ENCODE results near the gene GNRH2. TPM values are rescaled to one million over a fixed set of nuclear protein-coding genes. Genes with fewer than 3 reads are reported as not detected.
"Not testable (repeated sequence)": the region's sequence is repeated elsewhere in the genome, so short reads cannot be mapped to it uniquely, and the experiment has no call there.

Gene GNRH2
- total and polyA plus RNA-seq, 10 of the 15 experiments (the other 5 are each of a cell fraction or from before 2014, with no cell fraction given): 0.12 to 0.85 (median 0.31) TPM; not detected in 7

DNA sequence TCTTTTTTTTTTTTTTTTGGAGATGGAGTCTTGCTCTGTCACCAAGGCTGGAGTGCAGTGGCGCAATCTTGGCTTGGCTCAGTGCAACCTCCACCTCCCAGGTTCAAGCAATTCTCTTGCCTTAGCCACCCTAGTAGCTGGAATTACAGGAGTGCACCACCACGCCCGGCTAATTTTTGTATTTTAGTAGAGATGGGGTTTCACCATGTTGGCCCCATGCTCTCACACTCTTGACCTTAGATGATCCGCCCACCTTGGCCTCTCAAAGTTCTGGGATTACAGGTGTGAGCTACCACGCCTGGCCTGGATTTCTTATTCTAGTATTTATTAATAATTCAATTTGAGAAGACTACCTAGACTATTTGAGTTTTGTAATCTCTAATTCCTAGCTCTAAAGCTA is 28.1 kb upstream of the GNRH2 start:
- H2AFZ ChIP-seq (ENCODE audit: control insufficient read depth, low read depth, low read length); DNase-seq (ENCODE audit: low read depth, low spot score); intact Hi-C loops (cut with micrococcal nuclease; ENCODE audit: unreplicated experiment); BruUV-seq (replicated peaks); H3K4me1 ChIP-seq (ENCODE audit: control insufficient read depth, insufficient read depth, low read length); in situ Hi-C loops (cut with MboI); H3K36me3 ChIP-seq (ENCODE audit: control insufficient read depth in 2 of 2, insufficient read depth in 2 of 2, low read length in 1 of 2); H3K79me2 ChIP-seq (ENCODE audit: control insufficient read depth, insufficient read depth, low read length); ATAC-seq; H3K4me3 ChIP-seq; H3K9me3 ChIP-seq (replicated peaks; ENCODE audit: control insufficient read depth, insufficient read depth, low read length); H4K20me1 ChIP-seq (ENCODE audit: control insufficient read depth, insufficient read depth); FAIRE-seq; H3K4me2 ChIP-seq (ENCODE audit: control insufficient read depth, insufficient read depth); H3K27me3 ChIP-seq (replicated peaks in 1 of 2; ENCODE audit: control insufficient read depth in 2 of 2, insufficient read depth in 2 of 2, low read length in 1 of 2); H3K27ac ChIP-seq (ENCODE audit: control insufficient read depth, insufficient read depth); H3K9ac ChIP-seq (ENCODE audit: control insufficient read depth, insufficient read depth, low read length): not testable (repeated sequence)
- POLR2A ChIA-PET: interaction anchor here (0.7 kb wide), 1 partner anchor 275 kb away, joined by 5 read pairs; no protein-coding TSS in a partner anchor
- RAD21 ChIA-PET (ENCODE audit: unreplicated experiment): interaction anchor here (0.9 kb wide), 1 partner anchor 14 kb away, joined by 3 read pairs; no protein-coding TSS in a partner anchor
- CTCF ChIA-PET: interaction anchor here (1.0 to 1.3 kb wide), 2 partner anchors 15 to 203 kb away, joined by 4 to 6 read pairs; no protein-coding TSS in a partner anchor
- SMC1A ChIA-PET (ENCODE audit: uncharacterized antibody, unreplicated experiment): interaction anchor here (1.3 kb wide), 1 partner anchor 14 kb away, joined by 5 read pairs; no protein-coding TSS in a partner anchor
- 79% methylated on average over 4 of the region's 5 CpGs for WGBS (ENCODE audit: insufficient coverage, insufficient replicate concordance, low lambda C conversion rate, missing lambda C conversion rate)

DNA sequence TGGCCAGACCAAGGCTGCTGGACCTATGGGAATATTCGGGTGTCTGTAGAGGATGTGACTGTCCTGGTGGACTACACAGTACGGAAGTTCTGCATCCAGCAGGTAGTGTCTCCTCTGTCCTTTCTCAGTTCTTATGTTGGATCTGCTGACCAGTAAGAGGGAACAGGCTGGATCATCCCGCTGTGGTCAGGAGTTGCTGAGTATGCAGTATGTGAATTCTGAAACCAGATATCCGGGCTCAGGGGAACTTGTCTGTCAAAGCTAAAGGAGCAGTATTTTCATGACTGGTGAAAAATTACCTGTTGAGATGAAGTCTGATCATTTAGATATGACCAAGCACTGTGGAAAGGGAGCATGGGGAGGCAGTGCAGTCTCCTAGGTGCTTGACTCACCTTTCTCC is 22.1 kb upstream of the GNRH2 start:
- SMC1A ChIA-PET (ENCODE audit: uncharacterized antibody, unreplicated experiment): no interaction called here
- DNase-seq (ENCODE audit: low read depth, low spot score) (no peak), ATAC-seq (no peak), FAIRE-seq (no peak)
- in situ Hi-C loops (cut with MboI) (no loop called here), intact Hi-C loops (cut with micrococcal nuclease; ENCODE audit: unreplicated experiment) (no loop called here)
- Histone ChIP-seq H3K36me3 (ENCODE audit: control insufficient read depth in 2 of 2, insufficient read depth in 2 of 2, low read length in 1 of 2) (peaks cover 8 to 26% of the 10 kb centered on the region in 2 experiments), H3K4me1 (ENCODE audit: control insufficient read depth, insufficient read depth, low read length) (no peaks in the 10 kb centered on the region), H4K20me1 (ENCODE audit: control insufficient read depth, insufficient read depth) (no peaks in the 10 kb centered on the region), H3K79me2 (ENCODE audit: control insufficient read depth, insufficient read depth, low read length) (no peaks in the 10 kb centered on the region), H3K9me3 (replicated peaks; ENCODE audit: control insufficient read depth, insufficient read depth, low read length) (no peaks in the 10 kb centered on the region), H2AFZ (ENCODE audit: control insufficient read depth, low read depth, low read length) (no peak overlapping the region), H3K4me3 (no peak overlapping the region), H3K27ac (ENCODE audit: control insufficient read depth, insufficient read depth) (no peak overlapping the region), H3K27me3 (replicated peaks in 1 of 2; ENCODE audit: control insufficient read depth in 2 of 2, insufficient read depth in 2 of 2, low read length in 1 of 2) (no peaks in the 10 kb centered on the region), H3K4me2 (ENCODE audit: control insufficient read depth, insufficient read depth) (no peak overlapping the region), H3K9ac (ENCODE audit: control insufficient read depth, insufficient read depth, low read length) (no peak overlapping the region)
- TF ChIP-seq, protein P1, sequence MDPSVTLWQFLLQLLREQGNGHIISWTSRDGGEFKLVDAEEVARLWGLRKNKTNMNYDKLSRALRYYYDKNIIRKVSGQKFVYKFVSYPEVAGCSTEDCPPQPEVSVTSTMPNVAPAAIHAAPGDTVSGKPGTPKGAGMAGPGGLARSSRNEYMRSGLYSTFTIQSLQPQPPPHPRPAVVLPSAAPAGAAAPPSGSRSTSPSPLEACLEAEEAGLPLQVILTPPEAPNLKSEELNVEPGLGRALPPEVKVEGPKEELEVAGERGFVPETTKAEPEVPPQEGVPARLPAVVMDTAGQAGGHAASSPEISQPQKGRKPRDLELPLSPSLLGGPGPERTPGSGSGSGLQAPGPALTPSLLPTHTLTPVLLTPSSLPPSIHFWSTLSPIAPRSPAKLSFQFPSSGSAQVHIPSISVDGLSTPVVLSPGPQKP (IDR thresholded peaks at IDR 0.05; ENCODE audit: low read depth, low read length): no peak
- TF ChIP-seq TAF1 (IDR thresholded peaks at IDR 0.05; ENCODE audit: borderline replicate concordance, low read depth, low read length) (no peak), PAX8 (IDR thresholded peaks at IDR 0.05) (no peak), IRF4 (IDR thresholded peaks at IDR 0.05; ENCODE audit: low read depth, low read length) (no peak), CREB1 (IDR thresholded peaks at IDR 0.05; ENCODE audit: low read depth) (no peak), MYB (IDR thresholded peaks at IDR 0.05; ENCODE audit: borderline replicate concordance, low read depth, low read length) (no peak), WRNIP1 (IDR thresholded peaks at IDR 0.05; ENCODE audit: borderline replicate concordance, low read depth, low read length) (no peak), TBL1XR1 (IDR thresholded peaks at IDR 0.05; ENCODE audit: low read depth, low read length) (no peak)
- TF ChIP-seq, protein P2, sequence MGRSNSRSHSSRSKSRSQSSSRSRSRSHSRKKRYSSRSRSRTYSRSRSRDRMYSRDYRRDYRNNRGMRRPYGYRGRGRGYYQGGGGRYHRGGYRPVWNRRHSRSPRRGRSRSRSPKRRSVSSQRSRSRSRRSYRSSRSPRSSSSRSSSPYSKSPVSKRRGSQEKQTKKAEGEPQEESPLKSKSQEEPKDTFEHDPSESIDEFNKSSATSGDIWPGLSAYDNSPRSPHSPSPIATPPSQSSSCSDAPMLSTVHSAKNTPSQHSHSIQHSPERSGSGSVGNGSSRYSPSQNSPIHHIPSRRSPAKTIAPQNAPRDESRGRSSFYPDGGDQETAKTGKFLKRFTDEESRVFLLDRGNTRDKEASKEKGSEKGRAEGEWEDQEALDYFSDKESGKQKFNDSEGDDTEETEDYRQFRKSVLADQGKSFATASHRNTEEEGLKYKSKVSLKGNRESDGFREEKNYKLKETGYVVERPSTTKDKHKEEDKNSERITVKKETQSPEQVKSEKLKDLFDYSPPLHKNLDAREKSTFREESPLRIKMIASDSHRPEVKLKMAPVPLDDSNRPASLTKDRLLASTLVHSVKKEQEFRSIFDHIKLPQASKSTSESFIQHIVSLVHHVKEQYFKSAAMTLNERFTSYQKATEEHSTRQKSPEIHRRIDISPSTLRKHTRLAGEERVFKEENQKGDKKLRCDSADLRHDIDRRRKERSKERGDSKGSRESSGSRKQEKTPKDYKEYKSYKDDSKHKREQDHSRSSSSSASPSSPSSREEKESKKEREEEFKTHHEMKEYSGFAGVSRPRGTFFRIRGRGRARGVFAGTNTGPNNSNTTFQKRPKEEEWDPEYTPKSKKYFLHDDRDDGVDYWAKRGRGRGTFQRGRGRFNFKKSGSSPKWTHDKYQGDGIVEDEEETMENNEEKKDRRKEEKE (IDR thresholded peaks at IDR 0.05): no peak
- RAD21 ChIA-PET (ENCODE audit: unreplicated experiment): no interaction called here
- 88% methylated on average over 4 of the region's 4 CpGs for WGBS (ENCODE audit: insufficient coverage, insufficient replicate concordance, low lambda C conversion rate, missing lambda C conversion rate)
- POLR2A ChIA-PET: no interaction called here
- CTCF ChIA-PET: no interaction called here
- no TSS peak for BruUV-seq (replicated peaks)

Measured in GM12878 (cell line).